Astrocyte of the spinal cord (primary cell): ENCODE data around the gene SF3A1.

ENCODE experiments used
- DNase-seq: peaks from one replicate; pipeline ENCODE4 v3.0.0; 2011; ENCODE audit warnings: low read depth, low spot score
- H3K4me3 ChIP-seq: 2 replicates; pipeline ENCODE4 v1.5.1; 2011; ENCODE audit warnings: low read depth, mild to moderate bottlenecking, low read length, moderate library complexity
- CTCF ChIP-seq: IDR thresholded peaks from 2 replicates; pipeline ENCODE4 v1.5.1; 2012; ENCODE audit warnings: low read depth, mild to moderate bottlenecking, low read length, inconsistent platforms
- in situ Hi-C: cut with HindIII; loops from 2 replicates; pipeline ENCODE4 v1.10.0; 2017; ENCODE audit warnings: low sequenced_read_pairs

The SF3A1 gene

GRCh38 chr22:30325724-30326254, 30.9 kb downstream of the SF3A1 start:
- H3K4me3 ChIP-seq = peak overlapping the region; percentile 72
- TF ChIP-seq CTCF = no peak
- in situ Hi-C loops = no loop called here
- DNase-seq = no peak

GRCh38 chr22:30325065-30325720, 31.5 kb downstream of the SF3A1 start:
- H3K4me3 ChIP-seq = peak overlapping the region; percentile 72
- TF ChIP-seq CTCF = peak; percentile 1
- in situ Hi-C loops = no loop called here
- DNase-seq = peak; percentile 60

GRCh38 chr22:30324014-30324730, 32.5 kb downstream of the SF3A1 start:
- no peak for TF ChIP-seq CTCF
- DNase-seq = peak; percentile 46
- H3K4me3 ChIP-seq = no peak overlapping the region
- in situ Hi-C loops = no loop called here

- no peak overlapping the region for H3K4me3 ChIP-seq
- in situ Hi-C loops = no loop called here
- TF ChIP-seq CTCF = no peak
- DNase-seq = no peak
These were observed 33.4 kb downstream of the SF3A1 start for GRCh38 chr22:30323246-30323645.

- no peak for TF ChIP-seq CTCF
- in situ Hi-C loops = no loop called here
- no peak for DNase-seq
- H3K4me3 ChIP-seq = no peak overlapping the region
These were observed 35.2 kb downstream of the SF3A1 start for GRCh38 chr22:30321461-30321860.

- no peak for TF ChIP-seq CTCF
- DNase-seq = no peak
- in situ Hi-C loops = no loop called here
- H3K4me3 ChIP-seq = no peak overlapping the region
These were observed 36.6 kb downstream of the SF3A1 start for GRCh38 chr22:30320021-30320556.
